H1 (cell line): ENCODE results near the gene TASP1. TPM values are rescaled to one million over a fixed set of nuclear protein-coding genes. Genes with fewer than 3 reads are reported as not detected.
"Not testable (repeated sequence)": the region's sequence is repeated elsewhere in the genome, so short reads cannot be mapped to it uniquely, and the experiment has no call there.

Experiments
- CTCF ChIA-PET: fragments of 300-600 bp; sonication (Branson Sonifier 250); formaldehyde crosslinking; loops from one replicate; lab custom pipeline; 2021; ENCODE audit not compliant: partially characterized antibody; lab: Charles Lee
- POLR2A ChIA-PET: fragments of 300-600 bp; sonication (Branson Sonifier 250); formaldehyde crosslinking; loops from one replicate; lab custom pipeline; 2021; ENCODE audit warnings: inconsistent platforms; ENCODE audit not compliant: partially characterized antibody; lab: Charles Lee
- DNase-seq, 2 experiments: peaks; one replicate each; pipeline versions ENCODE4 v3.0.0 to v3.0.0-alpha.2; 2010 to 2022; ENCODE audit warnings: low spot score in 2 of 2, low read depth in 1 of 2, mixed read lengths in 1 of 2
- FAIRE-seq: peaks from 2 replicates; lab custom pipeline; 2011; peaks lifted over from hg19 to GRCh38; lab: Jason Lieb, UNC
- H2AFZ ChIP-seq: 2 replicates; pipeline ENCODE4 v1.8.1; 2012; ENCODE audit warnings: low read length, inconsistent platforms
- H2AK5ac ChIP-seq: 2 replicates; pipeline ENCODE4 v1.6.1; 2013; ENCODE audit warnings: low read depth, low read length
- H2BK120ac ChIP-seq: replicated peaks from 2 replicates; pipeline ENCODE3; 2013; ENCODE audit warnings: low read depth, low read length, inconsistent platforms
- H2BK12ac ChIP-seq: 2 replicates; pipeline ENCODE4 v1.6.1; 2013; ENCODE audit warnings: low read depth, low read length
- H2BK15ac ChIP-seq: 2 replicates; pipeline ENCODE4 v1.6.1; 2013; ENCODE audit warnings: low read length
- H2BK20ac ChIP-seq: 2 replicates; pipeline ENCODE4 v1.6.1; 2013; ENCODE audit warnings: low read length
- H2BK5ac ChIP-seq: 2 replicates; pipeline ENCODE4 v1.6.1; 2013; ENCODE audit warnings: low read depth, low read length
- H3K14ac ChIP-seq: 2 replicates; pipeline ENCODE4 v1.6.1; 2013; ENCODE audit warnings: inconsistent platforms; ENCODE audit not compliant: insufficient read length
- H3K18ac ChIP-seq: 2 replicates; pipeline ENCODE4 v1.6.1; 2013; ENCODE audit warnings: low read length; ENCODE audit errors: extremely low read depth
- H3K23ac ChIP-seq: 2 replicates; pipeline ENCODE4 v1.6.1; 2013; ENCODE audit warnings: inconsistent platforms; ENCODE audit not compliant: insufficient read length
- H3K23me2 ChIP-seq: 2 replicates; pipeline ENCODE4 v1.6.1; 2013; ENCODE audit warnings: low read depth, low read length
- H3K27ac ChIP-seq: 2 replicates; pipeline ENCODE4 v1.6.1; 2011; ENCODE audit warnings: low read depth, low read length, inconsistent platforms
- H3K27me3 ChIP-seq, 4 experiments: replicated peaks in 1 of 4; 1 replicate in 1 of 4; 2 replicates in 3 of 4; pipeline versions ENCODE4 v1.6.1 to v1.8.1; 2011 to 2013; ENCODE audit warnings: low read length in 3 of 4, mild to moderate bottlenecking in 3 of 4, inconsistent platforms in 2 of 4, mixed read lengths in 2 of 4, moderate library complexity in 1 of 4; ENCODE audit not compliant: control insufficient read depth in 3 of 4, insufficient read depth in 3 of 4; ENCODE audit errors: extremely low read depth in 1 of 4
- H3K36me3 ChIP-seq, 4 experiments: 2 replicates each; pipeline versions ENCODE4 v1.6.1 to v1.8.1; 2011 to 2013; ENCODE audit warnings: mild to moderate bottlenecking in 4 of 4, low read length in 3 of 4, moderate library complexity in 2 of 4, control low read depth in 1 of 4, inconsistent platforms in 1 of 4; ENCODE audit not compliant: insufficient read depth in 4 of 4, control insufficient read depth in 2 of 4
- H3K4ac ChIP-seq: replicated peaks from 2 replicates; pipeline ENCODE3; 2013; ENCODE audit warnings: low read length, low read depth, mixed read lengths, inconsistent platforms; ENCODE audit not compliant: insufficient read length
- H3K4me1 ChIP-seq, 4 experiments: replicated peaks in 1 of 4; 1 replicate in 1 of 4; 2 replicates in 3 of 4; pipeline versions ENCODE4 v1.6.1 to v1.8.1; 2011 to 2013; ENCODE audit warnings: low read length in 3 of 4, inconsistent platforms in 2 of 4, mixed read lengths in 1 of 4; ENCODE audit not compliant: insufficient read depth in 4 of 4, control insufficient read depth in 3 of 4
- H3K4me2 ChIP-seq, 2 experiments: 2 replicates each; pipeline versions ENCODE4 v1.6.1 to v1.8.1; 2011 to 2013; ENCODE audit warnings: low read depth in 2 of 2, low read length in 2 of 2, control low read depth in 1 of 2, inconsistent platforms in 1 of 2, mild to moderate bottlenecking in 1 of 2; ENCODE audit not compliant: insufficient read depth in 1 of 2
- H3K4me3 ChIP-seq, 4 experiments: fragments of 200-600, 300-600 bp in 1 of 4; sonication (generic), shearing (Covaris generic), sonication (Bioruptor Twin) in 1 of 4; 2 replicates each; pipeline versions ENCODE4 v1.5.1 to v1.8.1; 2011 to 2016; ENCODE audit warnings: low read length in 4 of 4, low read depth in 3 of 4, control low read depth in 2 of 4, inconsistent platforms in 2 of 4, mild to moderate bottlenecking in 2 of 4, mixed read lengths in 1 of 4, moderate library complexity in 1 of 4; ENCODE audit not compliant: insufficient read depth in 2 of 4; ENCODE audit errors: extremely low read depth in 1 of 4
- H3K56ac ChIP-seq: replicated peaks from 2 replicates; pipeline ENCODE3; 2013; ENCODE audit warnings: low read depth, mild to moderate bottlenecking, mixed read lengths, low read length, inconsistent platforms; ENCODE audit not compliant: insufficient read length
- H3K79me1 ChIP-seq: 2 replicates; pipeline ENCODE4 v1.6.1; 2013; ENCODE audit warnings: low read depth, low read length, control low read depth
- H3K79me2 ChIP-seq, 2 experiments: 2 replicates each; pipeline versions ENCODE4 v1.6.1 to v1.8.1; 2012 to 2013; ENCODE audit warnings: low read length in 2 of 2, mild to moderate bottlenecking in 2 of 2, inconsistent platforms in 1 of 2; ENCODE audit not compliant: insufficient read depth in 2 of 2, control insufficient read depth in 1 of 2
- H3K9ac ChIP-seq, 4 experiments: replicated peaks in 1 of 4; 1 replicate in 1 of 4; 2 replicates in 3 of 4; pipeline versions ENCODE4 v1.6.1 to v1.8.1; 2011 to 2013; ENCODE audit warnings: low read depth in 3 of 4, low read length in 3 of 4, control low read depth in 2 of 4, mild to moderate bottlenecking in 2 of 4, moderate library complexity in 2 of 4, inconsistent platforms in 1 of 4; ENCODE audit errors: extremely low read depth in 1 of 4
- H3K9me3 ChIP-seq, 2 experiments: 2 replicates each; pipeline versions ENCODE4 v1.6.1 to v1.8.1; 2012 to 2013; ENCODE audit warnings: mild to moderate bottlenecking in 2 of 2, moderate library complexity in 2 of 2, control low read depth in 1 of 2, inconsistent platforms in 1 of 2, low read depth in 1 of 2, low read length in 1 of 2, mixed read lengths in 1 of 2; ENCODE audit not compliant: insufficient read depth in 2 of 2
- H4K20me1 ChIP-seq, 2 experiments: replicated peaks in 1 of 2; 2 replicates each; pipeline versions ENCODE3 to v1.8.1; 2011 to 2013; ENCODE audit warnings: inconsistent platforms in 2 of 2, low read length in 2 of 2, mild to moderate bottlenecking in 1 of 2; ENCODE audit not compliant: insufficient read depth in 2 of 2, control insufficient read depth in 1 of 2
- H4K5ac ChIP-seq: 2 replicates; pipeline ENCODE4 v1.6.1; 2013; ENCODE audit warnings: low read length, low read depth, mixed read lengths, inconsistent platforms; ENCODE audit not compliant: insufficient read length
- H4K8ac ChIP-seq: 2 replicates; pipeline ENCODE4 v1.8.0; 2013; ENCODE audit warnings: mild to moderate bottlenecking, moderate library complexity, low read length, inconsistent platforms; ENCODE audit not compliant: insufficient read depth; ENCODE audit errors: extremely low read depth
- H4K91ac ChIP-seq: replicated peaks from 2 replicates; pipeline ENCODE3; 2013; ENCODE audit warnings: low read length, mixed read lengths, inconsistent platforms; ENCODE audit not compliant: insufficient read length
- WGBS, 2 experiments: shearing (Covaris generic) in 1 of 2; methylation state at CpG; one replicate each; pipeline versions ENCODE4 v1.1.6 to v1.1.7; 2013 to 2015; ENCODE audit warnings: low lambda C conversion rate in 2 of 2, mixed read lengths in 2 of 2, inconsistent platforms in 1 of 2, low coverage in 1 of 2, missing lambda C conversion rate in 1 of 2; ENCODE audit not compliant: insufficient replicate concordance in 2 of 2, insufficient coverage in 1 of 2, insufficient read length in 1 of 2; ENCODE audit errors: extremely low coverage in 1 of 2, missing lambda C conversion rate in 1 of 2; 5-methylcytosine and 5-hydroxymethylcytosine counted together
- polyA plus RNA-seq, 7 experiments: library from polyadenylated mRNA; depleted of rRNA in 3 of 7; stranded (reverse) in 5 of 7; unstranded in 2 of 7; fragments of >200 nt in 5 of 7; fragments of 200-250 nt in 2 of 7; gene quantifications; 1 replicate in 5 of 7; 2 replicates in 1 of 7; 4 replicates in 1 of 7; pipeline versions ENCODE4 v1.2.1 to v1.2.3, GENCODE V29; 2011 to 2013; ENCODE audit warnings: missing spikeins in 2 of 7, mixed read lengths in 2 of 7
- total RNA-seq: library from RNA; stranded (reverse); fragmentation: NEBNext Ultra II Directional; extraction: Animal tissue kit (Norgen Biotek cat#: 25700); gene quantifications from 2 replicates; pipeline ENCODE4 v1.2.1, GENCODE V29; 2021

Gene TASP1
- total and polyA plus RNA-seq, 2 of the 8 experiments (the other 6 are each of a cell fraction or from before 2014, with no cell fraction given) = 4.5 to 10.9 TPM

GRCh38 chr20:13485019-13485418 is 153.7 kb downstream of the TASP1 start:
- H3K27ac ChIP-seq, H3K4me1 ChIP-seq, CTCF ChIA-PET, FAIRE-seq, H3K18ac ChIP-seq, H3K23ac ChIP-seq, H2AK5ac ChIP-seq, H3K9me3 ChIP-seq, H3K4me3 ChIP-seq, H3K79me1 ChIP-seq, H2BK15ac ChIP-seq, H2BK20ac ChIP-seq, H4K91ac ChIP-seq, H3K56ac ChIP-seq, H2AFZ ChIP-seq, H2BK5ac ChIP-seq, DNase-seq, H4K8ac ChIP-seq, H3K79me2 ChIP-seq, H3K4me2 ChIP-seq, H3K4ac ChIP-seq, H3K9ac ChIP-seq, H3K36me3 ChIP-seq, H3K27me3 ChIP-seq, H4K5ac ChIP-seq, H3K23me2 ChIP-seq, H4K20me1 ChIP-seq, H2BK120ac ChIP-seq, H3K14ac ChIP-seq, H2BK12ac ChIP-seq: not testable (repeated sequence)
- WGBS, 2 experiments = 100% methylated on average over 1 of the region's 1 CpG; no CpG with 5 or more reads in 1 of the 2 experiments
- POLR2A ChIA-PET = interaction anchor here (0.6 kb wide), 1 partner anchor 132 kb away, joined by 3 read pairs; no protein-coding TSS in a partner anchor

DNA sequence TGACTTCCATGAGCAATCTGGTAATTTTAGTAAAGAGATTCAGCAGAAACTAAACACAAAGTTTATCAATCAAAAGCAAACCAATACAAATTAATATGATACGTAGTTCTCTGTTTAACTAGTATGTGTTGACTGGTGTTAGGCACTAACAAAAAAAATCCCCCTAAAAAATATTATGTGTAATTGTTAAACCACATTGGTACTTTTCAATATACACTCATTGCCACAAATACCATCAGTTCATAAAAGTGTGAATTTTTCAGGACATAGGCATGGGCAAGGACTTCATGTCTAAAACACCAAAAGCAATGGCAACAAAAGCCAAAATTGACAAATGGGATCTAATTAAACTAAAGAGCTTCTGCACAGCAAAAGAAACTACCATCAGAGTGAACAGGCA is 155.3 kb downstream of the TASP1 start:
- H3K27me3 ChIP-seq, H3K23me2 ChIP-seq, H3K23ac ChIP-seq, H3K9me3 ChIP-seq, H3K79me2 ChIP-seq, H2AFZ ChIP-seq, H3K36me3 ChIP-seq, H2BK20ac ChIP-seq, H3K4me2 ChIP-seq, H2BK5ac ChIP-seq, POLR2A ChIA-PET, H3K4ac ChIP-seq, H4K91ac ChIP-seq, H3K14ac ChIP-seq, H3K56ac ChIP-seq, H3K18ac ChIP-seq, H3K79me1 ChIP-seq, H2BK120ac ChIP-seq, H2BK15ac ChIP-seq, H3K9ac ChIP-seq, H4K20me1 ChIP-seq, H4K8ac ChIP-seq, FAIRE-seq, H4K5ac ChIP-seq, H3K4me3 ChIP-seq, CTCF ChIA-PET, H2AK5ac ChIP-seq, H2BK12ac ChIP-seq, DNase-seq, H3K27ac ChIP-seq, H3K4me1 ChIP-seq: not testable (repeated sequence)
- WGBS, 2 experiments = 92% methylated on average over 1 of the region's 1 CpG; no CpG with 5 or more reads in 1 of the 2 experiments
